GM23338 (cell line): ENCODE measurements around the gene TMEM51. TPM values are rescaled to one million over a fixed set of nuclear protein-coding genes. Genes with fewer than 3 reads are reported as not detected.
A peak's percentile ranks its signal among the peaks of the same experiment; 100 is the strongest.

Source experiments
- ATAC-seq: fragments of 200-7000 bp; cut with Tn5 transposase; 3 replicates; pipeline ENCODE4 v1.9.1; 2020
- DNase-seq: peaks from one replicate; pipeline ENCODE4 v3.0.0-alpha.2; 2015; ENCODE audit warnings: low spot score
- H2AFZ ChIP-seq: fragments of 200-600 bp; sonication (generic); 2 replicates; pipeline ENCODE4 v1.8.0; 2016; ENCODE audit warnings: antibody characterized with exemption, mild to moderate bottlenecking, moderate library complexity
- H3F3A ChIP-seq: fragments of 200-600 bp; sonication (generic); replicated peaks from 2 replicates; pipeline ENCODE4 v1.8.0; 2017; ENCODE audit warnings: antibody characterized with exemption, mixed run types, low read depth
- H3K27ac ChIP-seq: fragments of 200-600 bp; sonication (generic); 2 replicates; pipeline ENCODE4 v1.6.1; 2016; ENCODE audit warnings: low read depth
- H3K27me3 ChIP-seq: fragments of 200-600 bp; sonication (generic); 2 replicates; pipeline ENCODE4 v1.8.0; 2016; ENCODE audit warnings: mild to moderate bottlenecking, mixed run types, moderate library complexity; ENCODE audit not compliant: insufficient read depth
- H3K36me3 ChIP-seq: fragments of 200-600 bp; sonication (generic); 2 replicates; pipeline ENCODE4 v1.8.0; 2016; ENCODE audit warnings: mild to moderate bottlenecking; ENCODE audit not compliant: insufficient read depth
- H3K4me1 ChIP-seq: fragments of 200-600 bp; sonication (generic); 2 replicates; pipeline ENCODE4 v1.8.0; 2016; ENCODE audit warnings: mild to moderate bottlenecking, moderate library complexity; ENCODE audit not compliant: insufficient read depth
- H3K4me2 ChIP-seq: fragments of 200-600 bp; sonication (generic); 2 replicates; pipeline ENCODE4 v1.7.1; 2017; ENCODE audit warnings: mixed run types
- H3K4me3 ChIP-seq: fragments of 200-600 bp; sonication (generic); 2 replicates; pipeline ENCODE4 v1.6.1; 2016; ENCODE audit warnings: mixed run types
- H3K79me2 ChIP-seq: fragments of 200-600 bp; sonication (generic); replicated peaks from 2 replicates; pipeline ENCODE4 v1.8.0; 2017; ENCODE audit warnings: mild to moderate bottlenecking; ENCODE audit not compliant: insufficient read depth
- H3K9me2 ChIP-seq: fragments of 200-600 bp; sonication (generic); 2 replicates; pipeline ENCODE4 v1.8.0; 2017; ENCODE audit not compliant: insufficient read depth
- H4K20me1 ChIP-seq: fragments of 200-600 bp; sonication (generic); replicated peaks from 2 replicates; pipeline ENCODE4 v1.8.0; 2017; ENCODE audit warnings: mild to moderate bottlenecking; ENCODE audit not compliant: insufficient read depth
- H3K27ac Mint-ChIP-seq: 2 replicates; pipeline ENCODE4 v1.8.0; 2020; ENCODE audit warnings: inconsistent platforms, mild to moderate bottlenecking, moderate library complexity, mixed read lengths
- H3K27me3 Mint-ChIP-seq: 3 replicates; pipeline ENCODE4 v1.8.0; 2022; ENCODE audit warnings: low read depth, mild to moderate bottlenecking, moderate library complexity, mixed read lengths, inconsistent platforms; ENCODE audit not compliant: insufficient read depth, poor library complexity
- H3K36me3 Mint-ChIP-seq: 3 replicates; pipeline ENCODE4 v1.8.0; 2021; ENCODE audit warnings: low read depth, mild to moderate bottlenecking, inconsistent platforms, moderate library complexity, mixed read lengths
- H3K4me1 Mint-ChIP-seq: 3 replicates; pipeline ENCODE4 v1.8.0; 2020; ENCODE audit warnings: mild to moderate bottlenecking, inconsistent platforms, mixed read lengths
- H3K4me3 Mint-ChIP-seq: 3 replicates; pipeline ENCODE4 v1.8.0; 2021; ENCODE audit warnings: moderate library complexity, mild to moderate bottlenecking, inconsistent platforms, mixed read lengths
- H3K9me3 Mint-ChIP-seq: 3 replicates; pipeline ENCODE4 v1.8.0; 2020; ENCODE audit warnings: moderate library complexity, mild to moderate bottlenecking, inconsistent platforms, mixed read lengths
- CREB1 ChIP-seq: fragments of 250-450 bp; sonication (Bioruptor Pico); IDR thresholded peaks from 2 replicates; pipeline ENCODE4 v1.5.0; 2020; ENCODE audit warnings: low read depth, mild to moderate bottlenecking, moderate library complexity
- CTCF ChIP-seq, 2 experiments: fragments of 200-600 bp in 1 of 2; sonication (generic) in 1 of 2; conservative IDR thresholded peaks; 2 replicates each; pipeline versions ENCODE4 v1.5.1 to v1.6.1; 2016 to 2017; ENCODE audit warnings: antibody characterized with exemption in 2 of 2, low read depth in 2 of 2, mild to moderate bottlenecking in 2 of 2, moderate library complexity in 1 of 2
- ETS1 ChIP-seq: IDR thresholded peaks from 2 replicates; pipeline ENCODE4 v1.6.1; 2016; ENCODE audit warnings: antibody characterized with exemption
- EZH2 ChIP-seq: fragments of 200-600 bp; sonication (generic); IDR thresholded peaks from one replicate; pipeline ENCODE4 v1.8.0; 2017; ENCODE audit warnings: antibody characterized with exemption, mild to moderate bottlenecking, low read depth; ENCODE audit not compliant: unreplicated experiment
- NANOG ChIP-seq: IDR thresholded peaks from 2 replicates; pipeline ENCODE4 v1.6.1; 2016; ENCODE audit warnings: antibody characterized with exemption, borderline replicate concordance
- ZNF331 ChIP-seq: fragments of 250-450 bp; sonication (Bioruptor Pico); IDR thresholded peaks from 2 replicates; pipeline ENCODE4 v1.5.0; 2020; ENCODE audit warnings: low read depth, mild to moderate bottlenecking, moderate library complexity
- ZNF462 ChIP-seq: fragments of 250-450 bp; sonication (Bioruptor Pico); IDR thresholded peaks from 2 replicates; pipeline ENCODE4 v1.5.0; 2020; ENCODE audit warnings: mild to moderate bottlenecking, moderate library complexity
- polyA plus RNA-seq: library from polyadenylated mRNA; unstranded; fragments of >200 nt; fragmentation: Nextera tagmentation; extraction: Ambion mirVana; gene quantifications from 2 replicates; pipeline ENCODE4 v1.2.1, GENCODE V29; 2016
- total RNA-seq: library from RNA; depleted of rRNA; stranded (reverse); fragments of >200 nt; shearing (Covaris generic); gene quantifications from 2 replicates; pipeline ENCODE4 v1.2.3, GENCODE V29; 2014
- TF ChIP-seq, protein P1 (sequence below): IDR thresholded peaks from one replicate; pipeline ENCODE4 v1.6.1; 2018; ENCODE audit warnings: antibody characterized with exemption; ENCODE audit not compliant: unreplicated experiment

Gene TMEM51
- total and polyA plus RNA-seq, 2 experiments from 2014 or later = 4.0 to 5.2 TPM

DNA sequence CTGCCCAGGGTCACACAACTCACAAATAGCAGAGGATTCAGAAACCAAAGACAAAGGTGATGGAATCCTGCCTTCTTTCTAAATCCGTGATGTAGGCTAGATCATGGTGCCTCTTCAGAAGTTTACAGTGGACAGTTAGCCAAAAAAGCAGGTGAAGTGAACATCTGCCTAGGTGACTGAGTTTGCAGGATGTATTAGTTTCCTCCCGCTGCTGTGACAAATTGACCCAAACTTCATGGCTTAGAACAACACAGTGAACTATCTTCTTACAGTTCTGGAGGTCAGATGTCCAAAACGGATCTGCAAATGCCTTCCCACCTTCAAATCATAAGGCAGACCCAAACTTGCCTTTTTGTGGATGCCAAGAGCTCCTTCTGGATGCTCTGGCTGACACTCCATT lies 3.2 kb upstream of the TMEM51 start (continued):
- TF ChIP-seq CTCF (conservative IDR thresholded peaks at IDR 0.05; ENCODE audit: low read depth in 2 of 2) (no peak), EZH2 (no peak)
- TF ChIP-seq, protein P1, sequence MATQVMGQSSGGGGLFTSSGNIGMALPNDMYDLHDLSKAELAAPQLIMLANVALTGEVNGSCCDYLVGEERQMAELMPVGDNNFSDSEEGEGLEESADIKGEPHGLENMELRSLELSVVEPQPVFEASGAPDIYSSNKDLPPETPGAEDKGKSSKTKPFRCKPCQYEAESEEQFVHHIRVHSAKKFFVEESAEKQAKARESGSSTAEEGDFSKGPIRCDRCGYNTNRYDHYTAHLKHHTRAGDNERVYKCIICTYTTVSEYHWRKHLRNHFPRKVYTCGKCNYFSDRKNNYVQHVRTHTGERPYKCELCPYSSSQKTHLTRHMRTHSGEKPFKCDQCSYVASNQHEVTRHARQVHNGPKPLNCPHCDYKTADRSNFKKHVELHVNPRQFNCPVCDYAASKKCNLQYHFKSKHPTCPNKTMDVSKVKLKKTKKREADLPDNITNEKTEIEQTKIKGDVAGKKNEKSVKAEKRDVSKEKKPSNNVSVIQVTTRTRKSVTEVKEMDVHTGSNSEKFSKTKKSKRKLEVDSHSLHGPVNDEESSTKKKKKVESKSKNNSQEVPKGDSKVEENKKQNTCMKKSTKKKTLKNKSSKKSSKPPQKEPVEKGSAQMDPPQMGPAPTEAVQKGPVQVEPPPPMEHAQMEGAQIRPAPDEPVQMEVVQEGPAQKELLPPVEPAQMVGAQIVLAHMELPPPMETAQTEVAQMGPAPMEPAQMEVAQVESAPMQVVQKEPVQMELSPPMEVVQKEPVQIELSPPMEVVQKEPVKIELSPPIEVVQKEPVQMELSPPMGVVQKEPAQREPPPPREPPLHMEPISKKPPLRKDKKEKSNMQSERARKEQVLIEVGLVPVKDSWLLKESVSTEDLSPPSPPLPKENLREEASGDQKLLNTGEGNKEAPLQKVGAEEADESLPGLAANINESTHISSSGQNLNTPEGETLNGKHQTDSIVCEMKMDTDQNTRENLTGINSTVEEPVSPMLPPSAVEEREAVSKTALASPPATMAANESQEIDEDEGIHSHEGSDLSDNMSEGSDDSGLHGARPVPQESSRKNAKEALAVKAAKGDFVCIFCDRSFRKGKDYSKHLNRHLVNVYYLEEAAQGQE = no peak

- H3K79me2 ChIP-seq = no peaks in the 10 kb centered on the region
- H3K9me2 ChIP-seq = no peaks in the 10 kb centered on the region
- DNase-seq = no peak
- peaks cover 35% of the 10 kb centered on the region for H3K27me3 ChIP-seq
- ATAC-seq = no peak
- H3K27me3 Mint-ChIP-seq = peaks cover 20% of the 10 kb centered on the region
- no peaks in the 10 kb centered on the region for H3F3A ChIP-seq
- no peak overlapping the region for H3K27ac Mint-ChIP-seq
- no peak overlapping the region for H3K4me3 Mint-ChIP-seq
- no peak overlapping the region for H3K27ac ChIP-seq
- H3K4me2 ChIP-seq = 0 out of 2 replicates have a peak overlapping the region, but pooled peaks have one; percentile 92
- H2AFZ ChIP-seq = no peak overlapping the region
- no peak overlapping the region for H3K4me3 ChIP-seq
- H3K9me3 Mint-ChIP-seq = no peaks in the 10 kb centered on the region
- no peaks in the 10 kb centered on the region for H3K36me3 Mint-ChIP-seq
- peaks cover 7% of the 10 kb centered on the region for H4K20me1 ChIP-seq
- peaks cover 5% of the 10 kb centered on the region; the same call in 1 of the 2 replicates for H3K4me1 ChIP-seq
- peaks cover 27% of the 10 kb centered on the region for H3K4me1 Mint-ChIP-seq
- H3K36me3 ChIP-seq = no peaks in the 10 kb centered on the region
- no peak for TF ChIP-seq ETS1
- TF ChIP-seq, protein P1 = no peak
- TF ChIP-seq ZNF331 (CRISPR knock-in tag) = no peak
- no peak for TF ChIP-seq NANOG
- no peak for TF ChIP-seq ZNF462 (CRISPR knock-in tag)
- TF ChIP-seq EZH2 = no peak
- TF ChIP-seq CREB1 (CRISPR knock-in tag) = no peak
These were observed 2.2 kb upstream of the TMEM51 start for GRCh38 chr1:15151377-15151806.
